Urinary bladder (tissue), 4 donors: Measurements from ENCODE around the gene AIRE. TPM values are rescaled to one million over a fixed set of nuclear protein-coding genes. Genes with fewer than 3 reads are reported as not detected.

ENCODE experiments used
- DNase-seq: peaks from one replicate; pipeline ENCODE4 v3.0.0-alpha.2; 2015; ENCODE audit errors: extremely low spot score
- H3K27ac ChIP-seq: one replicate; pipeline ENCODE4 v1.5.1; 2013; ENCODE audit warnings: low read depth, mild to moderate bottlenecking, moderate library complexity
- H3K36me3 ChIP-seq: one replicate; pipeline ENCODE4 v1.6.1; 2013; ENCODE audit warnings: mild to moderate bottlenecking, moderate library complexity; ENCODE audit not compliant: insufficient read depth
- H3K4me1 ChIP-seq: one replicate; pipeline ENCODE4 v1.6.1; 2013; ENCODE audit warnings: mild to moderate bottlenecking, moderate library complexity; ENCODE audit not compliant: insufficient read depth
- H3K4me3 ChIP-seq: one replicate; pipeline ENCODE4 v1.5.1; 2013; ENCODE audit warnings: low read depth, low read length
- WGBS: extraction: QIAGEN DNeasy Blood & Tissue Kit; methylation state at CpG from one replicate; pipeline ENCODE4 v1.1.7; 2013; 5-methylcytosine and 5-hydroxymethylcytosine counted together
- polyA plus RNA-seq: library from polyadenylated mRNA; stranded (reverse); fragments of 200-250 nt; gene quantifications from one replicate; pipeline ENCODE4 v1.2.3, GENCODE V29; 2013
- total RNA-seq: library from RNA; depleted of rRNA; stranded (reverse); fragments of >200 nt; gene quantifications from one replicate; pipeline ENCODE4 v1.2.3, GENCODE V29; 2014
- donor health status: healthy with polysubstance abuse.
- donor health status: healthy.

Gene AIRE
- total and polyA plus RNA-seq, 2 donors, result 0.03 to 0.11 TPM

DNA sequence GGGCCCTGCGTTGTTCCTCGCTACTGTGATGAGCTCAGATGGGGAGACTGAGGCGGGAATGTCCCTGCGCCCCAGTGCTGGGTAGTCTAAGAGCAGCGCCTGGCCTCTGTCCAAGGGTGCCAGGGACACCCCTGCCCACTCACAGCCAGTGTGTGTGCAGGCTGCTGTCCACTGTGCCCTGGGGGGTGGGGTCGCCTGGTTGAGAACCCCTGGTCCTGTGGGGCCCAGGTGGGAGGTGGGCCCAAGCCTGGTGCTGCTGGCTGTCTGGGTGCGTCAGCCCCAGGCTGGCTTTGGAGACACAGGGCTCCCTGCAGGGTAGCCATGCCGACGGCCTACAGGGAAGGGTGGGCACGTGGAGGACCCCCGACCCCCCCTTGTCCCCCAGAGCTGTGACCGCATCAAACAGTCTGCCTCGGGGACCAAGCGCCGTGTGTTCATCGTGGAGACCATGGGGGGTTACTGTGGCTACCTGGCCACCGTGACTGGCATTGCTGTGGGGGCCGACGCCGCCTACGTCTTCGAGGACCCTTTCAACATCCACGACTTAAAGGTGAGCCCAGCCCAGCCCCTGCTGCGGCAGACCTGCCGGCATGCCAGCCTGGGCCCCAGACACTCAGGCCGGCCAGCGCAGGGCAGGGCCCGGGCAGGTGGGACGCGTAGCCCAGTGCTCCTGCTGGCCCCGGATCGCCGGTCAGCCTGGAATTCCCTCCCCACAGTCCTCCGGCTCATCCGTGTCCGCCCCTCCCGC is 38.6 kb downstream of the AIRE start:
- no peak overlapping the region for H3K27ac ChIP-seq
- H3K4me3 ChIP-seq, result no peak overlapping the region
- DNase-seq, result no peak
- WGBS, result 93% methylated on average over 37 of the region's 37 CpGs
- peaks cover 14% of the 10 kb centered on the region for H3K36me3 ChIP-seq
- H3K4me1 ChIP-seq, result no peaks in the 10 kb centered on the region

DNA sequence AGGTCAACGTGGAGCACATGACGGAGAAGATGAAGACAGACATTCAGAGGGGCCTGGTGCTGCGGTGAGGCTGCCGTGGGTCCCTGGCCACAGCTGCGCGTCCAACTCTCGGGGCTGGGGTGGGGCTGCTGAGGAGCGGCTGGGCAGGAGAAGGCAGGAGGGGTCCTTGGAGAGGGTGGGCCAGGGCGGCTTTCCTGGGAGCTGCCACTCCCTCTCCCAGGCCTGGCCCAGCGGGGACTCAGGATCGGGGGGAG is 39.1 kb downstream of the AIRE start:
- H3K4me3 ChIP-seq, result no peak overlapping the region
- H3K4me1 ChIP-seq, result no peaks in the 10 kb centered on the region
- H3K36me3 ChIP-seq, result peaks cover 14% of the 10 kb centered on the region
- DNase-seq, result no peak
- H3K27ac ChIP-seq, result no peak overlapping the region
- WGBS, result 91% methylated on average over 11 of the region's 11 CpGs

DNA sequence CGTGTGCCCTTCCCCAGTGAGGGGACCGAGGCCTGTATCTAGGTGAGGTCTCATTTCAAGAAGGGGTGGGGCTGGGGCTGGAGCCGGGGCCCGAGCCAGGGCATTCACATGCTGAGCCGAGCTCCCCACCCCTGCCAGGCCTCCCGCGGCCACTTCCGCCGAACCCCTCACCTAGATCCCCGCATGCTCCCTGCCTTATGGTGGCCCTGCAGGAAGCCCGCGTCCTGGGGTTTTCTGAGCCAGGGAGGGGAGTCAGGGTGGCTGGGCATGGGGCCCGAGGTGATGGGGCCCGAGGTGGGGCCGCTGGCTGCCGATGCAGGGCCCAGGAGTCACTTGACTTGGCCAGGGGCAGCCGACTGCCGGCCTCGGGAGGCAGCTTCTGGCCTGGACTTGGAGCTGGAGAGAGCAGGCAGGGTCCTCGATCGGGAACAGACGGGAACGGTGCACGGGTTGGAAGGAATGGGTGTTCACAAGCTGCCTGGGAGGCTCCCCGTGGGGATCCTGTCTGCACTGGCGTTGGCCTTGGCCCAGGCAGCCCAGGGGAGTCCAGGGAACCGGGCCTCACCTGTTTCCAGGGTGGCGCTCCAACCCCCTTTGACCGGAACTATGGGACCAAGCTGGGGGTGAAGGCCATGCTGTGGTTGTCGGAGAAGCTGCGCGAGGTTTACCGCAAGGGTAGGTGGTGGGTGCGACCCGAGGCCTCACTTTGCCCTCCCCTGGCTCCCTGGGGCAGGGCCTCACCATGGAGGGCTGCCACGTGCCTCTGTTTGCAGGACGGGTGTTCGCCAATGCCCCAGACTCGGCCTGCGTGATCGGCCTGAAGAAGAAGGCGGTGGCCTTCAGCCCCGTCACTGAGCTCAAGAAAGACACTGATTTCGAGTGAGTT is 40.0 kb downstream of the AIRE start:
- no peak overlapping the region for H3K27ac ChIP-seq
- no peaks in the 10 kb centered on the region for H3K4me1 ChIP-seq
- no peak overlapping the region for H3K4me3 ChIP-seq
- DNase-seq, result no peak
- H3K36me3 ChIP-seq, result peaks cover 14% of the 10 kb centered on the region
- WGBS, result 88% methylated on average over 44 of the region's 44 CpGs

DNA sequence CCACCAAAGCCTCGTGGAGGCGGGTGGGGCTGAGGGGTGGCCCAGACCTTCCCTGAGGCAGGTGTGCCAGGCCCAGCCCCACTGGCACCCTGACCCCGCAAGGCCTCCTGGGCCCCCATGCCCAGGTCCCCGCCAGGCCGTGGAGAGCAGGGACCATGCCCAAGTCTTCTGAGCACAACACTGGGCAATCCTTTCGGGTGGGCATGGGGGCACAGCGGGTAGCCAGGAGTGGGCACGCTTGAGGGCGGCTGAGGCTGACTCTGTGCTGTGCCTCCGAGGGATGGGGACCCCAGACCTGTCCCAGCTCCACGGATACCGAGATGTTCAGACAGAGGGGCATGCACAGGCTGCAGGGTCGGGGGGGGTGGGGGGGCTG is 40.6 kb downstream of the AIRE start:
- DNase-seq, result no peak
- 94% methylated on average over 13 of the region's 13 CpGs for WGBS
- no peak overlapping the region for H3K27ac ChIP-seq
- peaks cover 11% of the 10 kb centered on the region for H3K36me3 ChIP-seq
- H3K4me1 ChIP-seq, result no peaks in the 10 kb centered on the region
- no peak overlapping the region for H3K4me3 ChIP-seq

DNA sequence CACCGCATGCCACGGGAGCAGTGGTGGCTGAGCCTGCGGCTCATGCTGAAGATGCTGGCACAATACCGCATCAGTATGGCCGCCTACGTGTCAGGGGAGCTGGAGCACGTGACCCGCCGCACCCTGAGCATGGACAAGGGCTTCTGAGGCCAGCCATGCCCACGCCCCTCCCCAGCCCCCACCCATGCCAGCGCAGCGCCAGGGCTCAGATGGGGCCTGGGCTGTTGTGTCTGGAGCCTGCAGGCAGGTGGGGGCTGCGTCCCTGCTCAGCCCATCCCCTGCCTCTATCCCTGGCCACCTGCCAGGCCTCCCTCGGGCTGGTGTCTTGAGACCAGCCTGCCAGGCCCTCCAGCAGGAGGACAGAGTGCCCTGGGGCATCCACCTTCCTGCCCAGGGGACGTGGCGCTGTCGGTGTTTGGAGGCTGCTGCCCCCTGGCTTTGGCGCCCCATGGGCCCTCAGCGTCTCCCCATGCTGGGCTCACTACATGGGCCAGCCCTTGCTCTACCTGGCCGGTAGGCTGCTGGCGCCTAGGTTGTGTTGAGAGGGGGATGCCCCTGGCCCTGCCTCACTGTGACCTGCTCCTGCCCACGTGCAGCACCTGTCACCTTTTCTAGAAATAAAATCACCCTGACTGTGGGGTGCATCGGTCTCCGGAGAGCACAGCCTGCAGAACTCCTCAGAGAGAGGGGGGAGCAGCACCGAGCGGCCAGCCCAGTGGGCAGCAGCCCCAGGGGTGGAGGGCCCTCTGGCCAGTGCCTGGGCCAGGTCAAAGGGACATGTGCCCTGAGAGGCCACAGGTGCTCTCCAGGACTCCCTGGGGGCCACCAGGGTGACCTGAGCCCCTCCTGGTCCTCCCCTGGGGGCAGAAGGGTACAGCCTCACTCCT is 41.3 kb downstream of the AIRE start:
- peaks cover 8% of the 10 kb centered on the region for H3K36me3 ChIP-seq
- no peaks in the 10 kb centered on the region for H3K4me1 ChIP-seq
- WGBS, result 87% methylated on average over 25 of the region's 26 CpGs
- DNase-seq, result no peak
- no peak overlapping the region for H3K4me3 ChIP-seq
- H3K27ac ChIP-seq, result no peak overlapping the region

DNA sequence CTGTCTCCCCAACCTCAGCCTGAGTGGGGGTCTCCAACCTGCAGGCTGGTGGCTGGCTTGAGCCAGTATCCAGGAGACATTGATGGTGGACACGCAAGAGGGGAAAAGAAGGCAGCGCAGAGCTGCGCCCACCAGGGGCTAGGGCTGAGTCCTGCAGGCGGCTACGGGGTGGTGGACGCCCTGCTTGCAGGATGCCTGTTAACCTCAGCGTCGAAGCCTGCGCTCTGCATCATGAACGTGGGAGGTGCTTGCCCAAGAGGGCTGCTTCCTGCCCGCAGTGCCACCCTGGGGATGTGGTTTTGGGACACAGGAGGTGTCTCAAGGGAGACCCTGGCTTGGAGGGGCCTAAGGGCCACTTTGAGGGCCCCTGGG is 41.9 kb downstream of the AIRE start:
- Histone ChIP-seq H3K27ac (no peak overlapping the region), H3K4me1 (no peaks in the 10 kb centered on the region), H3K36me3 (peaks cover 8% of the 10 kb centered on the region), H3K4me3 (no peak overlapping the region)
- WGBS, result 89% methylated on average over 11 of the region's 11 CpGs
- no peak for DNase-seq

DNA sequence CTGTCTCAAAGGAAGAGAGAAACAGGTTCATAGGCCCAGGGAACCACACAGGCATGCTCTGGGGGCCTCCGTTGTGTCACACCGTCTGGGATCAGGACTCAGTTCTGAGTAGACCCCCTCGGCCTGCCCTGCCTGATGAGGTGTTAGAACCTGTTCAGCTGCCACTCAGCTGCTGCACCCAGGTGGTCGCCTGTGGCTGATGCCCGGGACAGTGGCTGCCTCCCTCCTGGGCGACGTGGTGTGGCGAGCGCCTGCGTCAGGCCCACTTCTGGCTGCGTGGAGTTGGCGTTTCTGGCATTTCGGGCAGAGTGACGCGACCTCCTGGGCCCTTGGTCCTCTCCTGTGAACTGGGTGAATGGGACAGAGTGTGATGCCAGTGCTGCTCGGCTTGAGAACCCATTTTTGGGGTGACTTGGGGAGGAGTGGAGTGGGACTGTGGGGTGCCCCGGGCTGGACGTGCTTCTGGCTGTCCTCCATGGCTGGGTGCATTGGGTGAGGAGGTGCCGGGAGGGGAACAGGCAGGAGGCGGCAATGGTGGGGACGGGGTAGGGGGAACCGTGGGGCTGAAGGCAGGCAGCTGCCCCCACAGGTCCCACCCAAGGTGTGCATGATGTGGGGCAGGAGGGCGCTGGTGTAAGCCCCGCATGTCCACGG is 42.7 kb downstream of the AIRE start:
- H3K4me3 ChIP-seq, result no peak overlapping the region
- no peak overlapping the region for H3K27ac ChIP-seq
- no peak for DNase-seq
- no peaks in the 10 kb centered on the region for H3K4me1 ChIP-seq
- 82% methylated on average over 25 of the region's 25 CpGs for WGBS
- H3K36me3 ChIP-seq, result peaks cover 5% of the 10 kb centered on the region

DNA sequence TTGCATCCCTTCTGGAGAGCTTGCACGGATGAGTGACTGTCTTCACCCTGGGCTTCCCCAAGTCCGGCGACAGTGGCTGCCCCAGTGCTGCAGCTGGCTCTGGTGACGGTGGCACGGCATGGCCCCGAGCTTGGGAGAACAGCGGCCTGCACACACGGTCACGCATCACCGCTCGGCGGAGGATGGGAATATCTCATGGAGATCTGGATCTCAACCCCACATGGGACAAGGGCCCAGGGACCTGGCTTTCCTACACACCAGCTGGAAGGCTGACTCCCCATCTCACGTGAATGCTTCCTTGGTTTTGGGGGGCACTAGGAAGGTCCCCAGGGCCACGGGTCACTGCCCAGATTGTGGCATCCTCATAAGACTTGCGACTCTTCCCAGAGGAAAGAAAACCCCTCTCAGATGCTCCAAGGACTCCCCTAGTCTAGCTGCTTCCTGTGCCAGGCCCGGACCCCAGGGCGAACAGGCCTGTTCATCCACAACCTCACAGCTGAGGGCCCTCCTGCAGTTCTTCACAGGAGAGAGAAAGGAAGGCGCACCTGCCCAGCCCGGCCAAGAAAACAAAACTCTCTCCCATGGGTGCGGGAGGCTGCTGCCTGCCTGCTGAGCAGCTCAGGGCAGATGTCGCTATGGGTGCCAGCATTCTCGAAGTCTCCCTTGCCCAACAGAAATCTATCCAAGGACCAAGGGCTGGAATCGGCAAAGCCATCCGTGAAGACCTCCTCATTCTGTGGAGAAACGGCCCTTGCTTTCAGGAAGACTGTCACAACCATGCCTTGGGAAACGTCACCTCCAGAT is 43.6 kb downstream of the AIRE start:
- no peaks in the 10 kb centered on the region for H3K4me1 ChIP-seq
- no peak for DNase-seq
- peaks cover 5% of the 10 kb centered on the region for H3K36me3 ChIP-seq
- no peak overlapping the region for H3K27ac ChIP-seq
- H3K4me3 ChIP-seq, result no peak overlapping the region
- WGBS, result 77% methylated on average over 26 of the region's 26 CpGs

DNA sequence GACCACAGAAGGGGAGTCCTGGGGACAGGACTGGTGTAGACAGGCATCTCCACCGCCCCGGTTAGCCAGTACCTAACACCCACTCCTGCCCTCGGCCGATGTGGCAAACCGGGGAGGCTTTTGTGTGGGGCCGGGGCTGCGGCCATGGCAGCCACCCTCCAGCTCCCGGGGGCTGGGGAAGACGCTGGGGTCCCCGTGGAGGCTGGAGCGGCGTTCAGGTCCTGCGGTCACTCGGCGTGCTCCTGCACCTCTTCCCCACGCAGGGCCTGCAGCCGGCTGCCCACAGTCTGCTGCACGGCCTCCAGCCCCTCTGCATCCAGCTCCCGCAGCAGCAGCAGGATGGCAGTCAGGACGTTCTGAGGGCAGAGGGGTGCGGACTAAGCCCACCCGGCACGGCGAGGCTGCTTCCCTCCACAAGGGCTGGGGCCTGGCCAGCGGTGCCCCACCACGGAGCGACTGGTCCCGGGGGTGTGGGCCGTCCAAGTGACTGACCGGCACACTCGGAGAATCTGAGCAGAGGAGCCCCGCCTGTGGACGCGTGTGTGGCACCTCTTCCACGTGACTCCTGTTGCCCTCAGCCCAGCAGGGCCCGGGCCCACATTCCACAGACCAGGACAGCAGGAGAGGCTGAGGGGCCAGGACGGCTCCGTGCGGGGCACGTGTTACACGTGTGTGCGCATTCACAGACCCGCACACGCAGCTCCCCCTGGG is 44.5 kb downstream of the AIRE start:
- Histone ChIP-seq H3K4me3 (no peak overlapping the region), H3K4me1 (no peaks in the 10 kb centered on the region), H3K36me3 (peaks cover 3% of the 10 kb centered on the region), H3K27ac (no peak overlapping the region)
- 88% methylated on average over 44 of the region's 44 CpGs for WGBS
- DNase-seq, result no peak

DNA sequence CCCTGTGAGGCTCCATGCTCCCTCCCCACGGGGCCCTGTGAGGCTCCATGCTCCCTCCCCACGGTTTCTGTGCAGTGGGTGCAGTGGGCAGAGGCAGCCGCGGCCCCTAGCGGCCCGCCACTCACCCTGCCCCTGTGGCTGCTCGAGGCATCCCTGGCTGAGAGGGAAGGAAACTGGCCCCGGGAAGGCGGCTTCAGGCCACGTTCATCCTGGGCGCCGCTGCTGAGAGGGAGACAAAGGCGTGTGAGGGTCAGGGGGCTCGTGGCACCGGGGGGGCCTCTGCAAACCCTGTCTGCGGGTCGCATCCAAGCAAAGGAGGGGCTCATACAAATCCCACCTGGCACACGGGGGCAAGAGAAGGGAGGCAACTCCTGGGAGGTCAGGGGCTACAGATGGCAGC is 45.0 kb downstream of the AIRE start:
- 87% methylated on average over 18 of the region's 18 CpGs for WGBS
- H3K36me3 ChIP-seq, result peaks cover 2% of the 10 kb centered on the region

DNA sequence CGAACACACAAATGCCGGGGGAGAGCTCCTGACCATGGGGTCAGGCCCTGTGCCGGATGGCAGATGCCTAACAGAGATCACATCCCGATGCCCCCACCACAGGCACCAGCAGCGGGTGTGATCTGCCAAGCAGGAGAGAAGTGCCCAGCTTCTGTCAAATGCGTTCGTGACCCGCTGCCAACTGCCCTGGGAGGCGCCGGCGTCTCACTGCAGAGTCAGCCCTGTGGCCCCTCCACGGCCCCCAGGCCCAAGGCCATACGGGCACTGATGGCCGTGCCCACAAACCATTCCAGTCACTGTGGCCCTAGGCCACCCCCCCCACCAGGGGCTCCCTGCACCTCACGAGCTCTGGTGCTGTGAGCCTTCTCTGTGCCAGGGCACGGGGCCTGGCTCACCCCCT is 45.5 kb downstream of the AIRE start:
- 89% methylated on average over 16 of the region's 16 CpGs for WGBS
- H3K36me3 ChIP-seq, result peaks cover 2% of the 10 kb centered on the region

More for the DNA sequence above, 45.0 kb downstream of the AIRE start:
- H3K4me3 ChIP-seq, result no peak overlapping the region
- DNase-seq, result no peak
- H3K27ac ChIP-seq, result no peak overlapping the region
- H3K4me1 ChIP-seq, result no peaks in the 10 kb centered on the region

DNA sequence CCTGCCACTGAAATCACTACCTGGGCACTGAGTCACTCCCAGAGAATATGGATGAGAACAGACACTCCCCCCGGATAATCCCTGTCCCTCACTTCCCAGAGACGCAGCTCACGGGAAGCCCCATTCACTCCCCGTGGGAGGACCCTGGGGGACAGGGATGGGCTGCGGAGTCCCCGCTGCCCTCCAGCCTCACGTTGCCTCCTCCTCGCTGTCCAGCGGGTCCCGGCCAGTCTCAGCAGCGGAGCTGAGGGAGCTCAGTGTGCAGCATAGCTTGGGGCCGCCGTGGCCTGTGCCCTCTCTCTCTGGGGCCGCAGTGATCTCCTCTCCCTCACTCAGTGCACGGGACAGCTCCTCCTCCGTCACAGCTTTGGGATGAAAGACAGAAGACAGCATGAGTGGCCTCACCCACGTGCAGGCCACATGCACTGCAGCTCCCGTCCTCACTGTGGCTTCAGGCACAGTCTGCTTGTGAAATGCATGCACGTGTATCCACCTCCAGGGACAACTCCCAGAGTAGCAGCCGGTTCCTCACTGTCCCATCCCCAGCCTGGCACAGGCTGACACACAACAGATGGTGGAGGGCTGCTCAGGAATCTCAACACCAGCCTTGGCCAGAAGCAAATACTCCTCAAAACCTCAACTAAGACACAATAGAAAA is 46.1 kb downstream of the AIRE start:
- Histone ChIP-seq H3K4me3 (no peak overlapping the region), H3K36me3 (peaks cover 2% of the 10 kb centered on the region), H3K27ac (no peak overlapping the region), H3K4me1 (no peaks in the 10 kb centered on the region)
- DNase-seq, result no peak
- WGBS, result 74% methylated on average over 20 of the region's 20 CpGs

More for the DNA sequence above, 45.5 kb downstream of the AIRE start:
- Histone ChIP-seq H3K27ac (no peak overlapping the region), H3K4me1 (no peaks in the 10 kb centered on the region), H3K4me3 (no peak overlapping the region)
- DNase-seq, result no peak
